SK-N-SH (cell line): ENCODE results near the gene PTGFRN. TPM values are rescaled to one million over a fixed set of nuclear protein-coding genes. Genes with fewer than 3 reads are reported as not detected.
"Not testable (repeated sequence)": the region's sequence is repeated elsewhere in the genome, so short reads cannot be mapped to it uniquely, and the experiment has no call there.

Source experiments
- CTCF ChIA-PET: fragments of 300-600, 350-600 bp; formaldehyde crosslinking; extraction: SDS; loops from one replicate; lab custom pipeline; 2021; lab: Yijun Ruan, JAX
- POLR2A ChIA-PET: fragments of 350-600 bp; sonication (Branson Sonifier 250); formaldehyde crosslinking; extraction: SDS; loops from one replicate; lab custom pipeline; 2020; ENCODE audit warnings: antibody characterized with exemption, inconsistent platforms; lab: Yijun Ruan, JAX
- DNase-seq: peaks from one replicate; pipeline ENCODE4 v3.0.0; 2012
- H2AFZ ChIP-seq: fragments of 200-600 bp; sonication (generic); 2 replicates; pipeline ENCODE4 v1.8.1; 2016; ENCODE audit warnings: antibody characterized with exemption, mild to moderate bottlenecking, low read depth
- H3F3A ChIP-seq: fragments of 200-600 bp; sonication (generic); replicated peaks from 2 replicates; pipeline ENCODE3; 2016; ENCODE audit warnings: antibody characterized with exemption, mild to moderate bottlenecking; ENCODE audit not compliant: insufficient read depth
- H3K27ac ChIP-seq, 2 experiments: fragments of 200-500 bp in 1 of 2; fragments of 200-600 bp in 1 of 2; sonication (Bioruptor generic) in 1 of 2; sonication (generic), shearing (Covaris generic) in 1 of 2; 2 replicates each; pipeline versions ENCODE4 v1.5.1 to v1.6.1; 2014 to 2016; ENCODE audit warnings: low read depth in 2 of 2, inconsistent platforms in 1 of 2, low read length in 1 of 2, mild to moderate bottlenecking in 1 of 2, mixed read lengths in 1 of 2
- H3K27me3 ChIP-seq: fragments of 200-600 bp; sonication (generic), shearing (Covaris generic); 2 replicates; pipeline ENCODE4 v1.6.1; 2016; ENCODE audit warnings: mixed run types; ENCODE audit not compliant: insufficient read depth
- H3K36me3 ChIP-seq, 2 experiments: fragments of 200-500 bp in 1 of 2; fragments of 200-600 bp in 1 of 2; sonication (Bioruptor generic) in 1 of 2; sonication (generic) in 1 of 2; replicated peaks in 1 of 2; 2 replicates each; pipeline versions ENCODE3 to v1.5.1; 2014 to 2016; ENCODE audit warnings: low read length in 1 of 2, mild to moderate bottlenecking in 1 of 2; ENCODE audit not compliant: insufficient read depth in 2 of 2, control insufficient read depth in 1 of 2
- H3K4me1 ChIP-seq, 2 experiments: fragments of 200-500 bp in 1 of 2; fragments of 200-600 bp in 1 of 2; sonication (Bioruptor generic) in 1 of 2; sonication (generic), shearing (Covaris generic) in 1 of 2; 2 replicates each; pipeline versions ENCODE4 v1.5.1 to v1.6.1; 2014 to 2016; ENCODE audit warnings: low read depth in 1 of 2, low read length in 1 of 2, mixed run types in 1 of 2; ENCODE audit not compliant: insufficient read depth in 2 of 2, control insufficient read depth in 1 of 2
- H3K4me2 ChIP-seq: fragments of 200-600 bp; sonication (generic), shearing (Covaris generic); 2 replicates; pipeline ENCODE4 v1.6.1; 2017; ENCODE audit warnings: mixed run types
- H3K4me3 ChIP-seq, 2 experiments: fragments of 200-500 bp in 1 of 2; fragments of 200-600 bp in 1 of 2; sonication (Bioruptor generic) in 1 of 2; sonication (generic), shearing (Covaris generic) in 1 of 2; 2 replicates each; pipeline versions ENCODE4 v1.5.1 to v1.8.1; 2014 to 2016; ENCODE audit warnings: low read depth in 2 of 2, inconsistent platforms in 1 of 2, low read length in 1 of 2, mild to moderate bottlenecking in 1 of 2, mixed read lengths in 1 of 2, moderate library complexity in 1 of 2
- H3K79me2 ChIP-seq: fragments of 200-600 bp; sonication (generic); 2 replicates; pipeline ENCODE4 v1.8.1; 2017; ENCODE audit warnings: mild to moderate bottlenecking; ENCODE audit not compliant: insufficient read depth
- H3K9ac ChIP-seq: fragments of 200-600 bp; sonication (generic); 2 replicates; pipeline ENCODE4 v1.6.1; 2017; ENCODE audit warnings: mixed run types
- H3K9me2 ChIP-seq: fragments of 200-600 bp; sonication (generic); 2 replicates; pipeline ENCODE4 v1.6.1; 2017; ENCODE audit warnings: mixed run types
- H3K9me3 ChIP-seq: fragments of 200-600 bp; sonication (generic); 2 replicates; pipeline ENCODE4 v1.6.1; 2017; ENCODE audit warnings: mixed run types, mild to moderate bottlenecking, moderate library complexity
- H4K20me1 ChIP-seq: fragments of 200-600 bp; sonication (generic); 2 replicates; pipeline ENCODE4 v1.6.1; 2017; ENCODE audit warnings: mild to moderate bottlenecking, mixed run types; ENCODE audit not compliant: insufficient read depth
- ELF1 ChIP-seq: IDR thresholded peaks from 2 replicates; pipeline ENCODE4 v1.4.0; 2012
- GATA2 ChIP-seq: sonication (generic); formaldehyde crosslinking; IDR thresholded peaks from 2 replicates; pipeline ENCODE4 v1.5.0; 2020; ENCODE audit warnings: mild to moderate bottlenecking, missing genetic modification reagents
- JUND ChIP-seq: IDR thresholded peaks from 2 replicates; pipeline ENCODE4 v1.4.0; 2012
- NRF1 ChIP-seq: IDR thresholded peaks from 2 replicates; pipeline ENCODE4 v1.6.1; 2012; ENCODE audit warnings: low read depth, mild to moderate bottlenecking, low read length
- SIN3A ChIP-seq: IDR thresholded peaks from 2 replicates; pipeline ENCODE4 v1.6.1; 2012; ENCODE audit warnings: low read depth, mild to moderate bottlenecking, low read length, moderate library complexity, borderline replicate concordance
- TCF12 ChIP-seq: IDR thresholded peaks from 2 replicates; pipeline ENCODE4 v1.4.0; 2012
- WGBS: methylation state at CpG from one replicate; pipeline ENCODE4 v1.1.6; 2017; ENCODE audit warnings: low lambda C conversion rate; 5-methylcytosine and 5-hydroxymethylcytosine counted together
- polyA plus RNA-seq, 3 experiments: library from polyadenylated mRNA; depleted of rRNA; stranded (reverse); fragments of >200 nt; gene quantifications; 2 replicates each; pipeline ENCODE4 v1.2.3, GENCODE V29; 2012
- TF ChIP-seq, protein P1 (sequence below): IDR thresholded peaks from 2 replicates; pipeline ENCODE4 v1.4.0; 2012; ENCODE audit warnings: low read depth
- TF ChIP-seq, protein P2 (sequence below): IDR thresholded peaks from 2 replicates; pipeline ENCODE4 v1.6.1; 2012; ENCODE audit warnings: mild to moderate bottlenecking, low read depth, low read length, moderate library complexity
- TF ChIP-seq, protein P3 (sequence below): fragments of 200-600 bp; sonication (generic); IDR thresholded peaks from 2 replicates; pipeline ENCODE4 v1.6.1; 2017; ENCODE audit warnings: antibody characterized with exemption, mild to moderate bottlenecking, moderate library complexity
- TF ChIP-seq, protein P4 (sequence below): fragments of 150-350 bp; IDR thresholded peaks from 2 replicates; pipeline ENCODE4 v1.6.1; 2016; ENCODE audit warnings: mild to moderate bottlenecking, low read depth, low read length
- TF ChIP-seq, protein P5 (sequence below): IDR thresholded peaks from 2 replicates; pipeline ENCODE4 v1.4.0; 2012; ENCODE audit warnings: low read depth, borderline replicate concordance

The PTGFRN gene
- polyA plus RNA-seq (2012; rRNA removed), result 20.7 and 22.4 TPM in 2 replicates
- 23.2 and 25.5 TPM in 2 replicates for polyA plus RNA-seq (2012; cell fraction: cytosol; rRNA removed)
- 10.0 and 12.4 TPM in 2 replicates for polyA plus RNA-seq (2012; cell fraction: nucleus; rRNA removed)

DNA sequence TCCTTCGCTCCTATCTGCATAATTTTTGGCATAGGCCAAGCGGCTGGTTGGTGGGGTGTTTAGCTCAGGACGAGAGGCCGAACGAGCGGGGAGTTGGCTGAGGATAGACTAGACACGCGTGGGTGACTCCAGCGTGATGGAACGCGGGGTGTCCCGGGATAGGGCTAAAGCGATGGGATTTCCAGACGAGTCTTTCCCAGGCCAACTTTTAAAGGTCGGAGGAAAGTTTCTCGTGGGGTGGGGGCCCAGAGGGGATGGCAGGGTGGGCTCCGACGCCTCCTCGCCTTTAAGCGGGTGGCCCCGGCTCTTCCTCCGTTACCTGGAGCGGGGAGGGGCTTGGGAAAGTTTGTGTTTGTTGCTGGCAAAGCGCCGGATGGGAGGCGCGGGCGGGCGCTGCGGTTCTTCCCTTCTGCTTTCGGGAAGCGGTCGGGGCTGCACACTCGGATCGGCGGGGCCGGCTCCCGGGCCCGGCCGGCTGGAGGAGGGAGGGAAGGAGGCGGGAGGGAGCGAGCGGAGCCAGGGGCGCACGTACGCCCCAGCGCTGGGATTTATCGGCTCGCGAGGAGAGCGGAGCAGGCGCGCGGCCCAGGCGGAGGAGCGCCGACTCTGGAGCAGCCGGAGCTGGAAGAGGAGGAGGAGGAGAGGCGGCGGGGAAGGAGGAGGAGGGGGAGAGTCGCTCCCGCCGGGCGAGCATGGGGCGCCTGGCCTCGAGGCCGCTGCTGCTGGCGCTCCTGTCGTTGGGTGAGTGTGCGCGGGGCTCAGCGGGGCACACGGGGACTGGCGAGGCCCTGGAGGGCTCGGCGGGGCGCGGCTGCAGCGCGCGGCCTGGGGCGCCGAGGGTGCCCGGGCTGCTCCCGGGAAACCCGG is at the start of gene PTGFRN:
PTGFRN (plus strand) TSS at position 405 of the 867 bp plus-strand sequence; CDS start at position 693, 288 bp downstream.
- TF ChIP-seq, protein P1, sequence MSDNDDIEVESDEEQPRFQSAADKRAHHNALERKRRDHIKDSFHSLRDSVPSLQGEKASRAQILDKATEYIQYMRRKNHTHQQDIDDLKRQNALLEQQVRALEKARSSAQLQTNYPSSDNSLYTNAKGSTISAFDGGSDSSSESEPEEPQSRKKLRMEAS, result no peak
- 0 out of 2 replicates have a peak, but pooled peaks have one; percentile 2 for TF ChIP-seq NRF1
- TF ChIP-seq, all 33 proteins: peak for 1
- Histone ChIP-seq H3K27me3 (no peaks in the 10 kb centered on the region), H2AFZ (peak within 1 kb of the TSS; percentile 92), H3K4me3 (peak within 1 kb of the TSS; percentile 68), H3K9me3 (no peaks in the 10 kb centered on the region), H3K79me2 (no peaks in the 10 kb centered on the region), H3K36me3 (no peaks in the 10 kb centered on the region), H4K20me1 (no peaks in the 10 kb centered on the region), H3K9me2 (no peaks in the 10 kb centered on the region), H3K4me1 (peaks cover 0 to 28% of the 10 kb centered on the region in 2 experiments; a peak in 2 of 4 replicates), H3K27ac (peak within 1 kb of the TSS in 1 of 2 experiments; percentile 75; a peak in 2 of 4 replicates), H3F3A (no peaks in the 10 kb centered on the region), H3K4me2 (peak within 1 kb of the TSS; percentile 86), H3K9ac (peak within 1 kb of the TSS; percentile 65)
- WGBS, result 12% methylated on average over 26 of the region's 86 CpGs
- peak; percentile 89 for DNase-seq
- ChIA-PET CTCF (interaction anchor here (1.0 to 1.6 kb wide), 3 partner anchors 54 to 172 kb away, joined by 3 to 5 read pairs (median 4); no protein-coding TSS in a partner anchor), POLR2A (no interaction called here)

DNA sequence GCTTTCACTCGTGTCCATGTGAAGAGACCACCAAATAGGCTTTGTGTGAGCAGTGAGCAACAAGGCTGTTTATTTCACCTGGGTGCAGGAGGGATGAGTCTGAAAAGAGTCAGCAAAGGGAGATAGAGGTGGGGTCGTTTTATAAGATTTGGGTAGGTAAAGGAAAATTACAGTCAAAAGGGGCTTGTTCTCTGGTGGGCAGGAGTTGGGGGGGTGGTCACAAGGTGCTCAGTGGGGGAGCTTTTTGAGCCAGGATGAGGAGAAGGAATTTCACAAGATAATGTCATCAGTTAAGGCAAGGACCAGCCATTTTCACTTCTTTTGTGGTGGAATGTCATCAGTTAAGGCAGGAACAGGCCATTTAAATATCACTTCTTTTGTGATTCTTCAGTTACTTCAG is 49.5 kb upstream of the PTGFRN start:
- H4K20me1 ChIP-seq, DNase-seq, H3K9me2 ChIP-seq, H3K27me3 ChIP-seq, H3F3A ChIP-seq, H3K36me3 ChIP-seq, H3K9ac ChIP-seq, H3K27ac ChIP-seq, H3K4me2 ChIP-seq, H3K79me2 ChIP-seq, H3K9me3 ChIP-seq, H3K4me3 ChIP-seq, H2AFZ ChIP-seq: not testable (repeated sequence)
- peaks cover 12 to 15% of the 10 kb centered on the region in 2 experiments; a peak in 3 of 4 replicates for H3K4me1 ChIP-seq
- WGBS, result 32% methylated on average over 2 of the region's 2 CpGs
- ChIA-PET POLR2A (interaction anchor here (0.6 kb wide), 1 partner anchor 152 kb away, joined by 3 read pairs; no protein-coding TSS in a partner anchor), CTCF (interaction anchor here (1.1 kb wide), 1 partner anchor 895 kb away, joined by 4 read pairs; no protein-coding TSS in a partner anchor)

DNA sequence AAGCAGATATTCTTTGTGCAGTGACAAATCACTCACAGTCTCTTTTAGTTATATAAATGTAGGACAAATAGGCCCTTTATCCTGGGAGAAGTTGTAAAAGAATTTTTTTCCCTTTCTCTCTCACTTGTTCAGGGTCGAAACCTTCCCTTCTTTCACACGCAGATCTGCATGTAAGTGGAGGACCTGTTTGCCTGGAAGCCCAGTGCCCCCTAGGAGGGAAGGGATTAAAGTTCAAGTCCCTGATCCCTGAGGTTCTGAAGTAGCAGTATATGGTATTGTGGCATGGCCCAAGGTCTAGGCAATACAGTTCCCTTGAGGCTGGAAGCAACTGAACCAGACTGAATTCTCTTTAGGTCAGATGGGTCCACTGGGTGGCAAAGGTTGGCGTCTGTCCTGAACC is 48.6 kb upstream of the PTGFRN start:
- Histone ChIP-seq H3K4me1 (peaks cover 2 to 7% of the 10 kb centered on the region in 2 experiments; a peak in 3 of 4 replicates), H3K27ac (no peak overlapping the region), H3K9ac (no peak overlapping the region), H2AFZ (no peak overlapping the region), H3K27me3 (no peaks in the 10 kb centered on the region), H3K9me2 (no peaks in the 10 kb centered on the region), H3K4me3 (no peak overlapping the region), H3K36me3 (no peaks in the 10 kb centered on the region), H3K79me2 (no peaks in the 10 kb centered on the region), H4K20me1 (no peaks in the 10 kb centered on the region), H3F3A (no peaks in the 10 kb centered on the region), H3K4me2 (no peak overlapping the region), H3K9me3 (no peaks in the 10 kb centered on the region)
- ChIA-PET CTCF (interaction anchor here (0.6 kb wide), 1 partner anchor 210 kb away, joined by 3 read pairs; no protein-coding TSS in a partner anchor), POLR2A (no interaction called here)
- DNase-seq, result no peak
- WGBS, result 80% methylated on average over 3 of the region's 3 CpGs
- TF ChIP-seq, protein P2, sequence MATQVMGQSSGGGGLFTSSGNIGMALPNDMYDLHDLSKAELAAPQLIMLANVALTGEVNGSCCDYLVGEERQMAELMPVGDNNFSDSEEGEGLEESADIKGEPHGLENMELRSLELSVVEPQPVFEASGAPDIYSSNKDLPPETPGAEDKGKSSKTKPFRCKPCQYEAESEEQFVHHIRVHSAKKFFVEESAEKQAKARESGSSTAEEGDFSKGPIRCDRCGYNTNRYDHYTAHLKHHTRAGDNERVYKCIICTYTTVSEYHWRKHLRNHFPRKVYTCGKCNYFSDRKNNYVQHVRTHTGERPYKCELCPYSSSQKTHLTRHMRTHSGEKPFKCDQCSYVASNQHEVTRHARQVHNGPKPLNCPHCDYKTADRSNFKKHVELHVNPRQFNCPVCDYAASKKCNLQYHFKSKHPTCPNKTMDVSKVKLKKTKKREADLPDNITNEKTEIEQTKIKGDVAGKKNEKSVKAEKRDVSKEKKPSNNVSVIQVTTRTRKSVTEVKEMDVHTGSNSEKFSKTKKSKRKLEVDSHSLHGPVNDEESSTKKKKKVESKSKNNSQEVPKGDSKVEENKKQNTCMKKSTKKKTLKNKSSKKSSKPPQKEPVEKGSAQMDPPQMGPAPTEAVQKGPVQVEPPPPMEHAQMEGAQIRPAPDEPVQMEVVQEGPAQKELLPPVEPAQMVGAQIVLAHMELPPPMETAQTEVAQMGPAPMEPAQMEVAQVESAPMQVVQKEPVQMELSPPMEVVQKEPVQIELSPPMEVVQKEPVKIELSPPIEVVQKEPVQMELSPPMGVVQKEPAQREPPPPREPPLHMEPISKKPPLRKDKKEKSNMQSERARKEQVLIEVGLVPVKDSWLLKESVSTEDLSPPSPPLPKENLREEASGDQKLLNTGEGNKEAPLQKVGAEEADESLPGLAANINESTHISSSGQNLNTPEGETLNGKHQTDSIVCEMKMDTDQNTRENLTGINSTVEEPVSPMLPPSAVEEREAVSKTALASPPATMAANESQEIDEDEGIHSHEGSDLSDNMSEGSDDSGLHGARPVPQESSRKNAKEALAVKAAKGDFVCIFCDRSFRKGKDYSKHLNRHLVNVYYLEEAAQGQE, result no peak
- TF ChIP-seq SIN3A (no peak), GATA2 (CRISPR knock-in tag) (no peak), TCF12 (no peak), JUND (no peak), ELF1 (no peak)
- TF ChIP-seq, protein P3, sequence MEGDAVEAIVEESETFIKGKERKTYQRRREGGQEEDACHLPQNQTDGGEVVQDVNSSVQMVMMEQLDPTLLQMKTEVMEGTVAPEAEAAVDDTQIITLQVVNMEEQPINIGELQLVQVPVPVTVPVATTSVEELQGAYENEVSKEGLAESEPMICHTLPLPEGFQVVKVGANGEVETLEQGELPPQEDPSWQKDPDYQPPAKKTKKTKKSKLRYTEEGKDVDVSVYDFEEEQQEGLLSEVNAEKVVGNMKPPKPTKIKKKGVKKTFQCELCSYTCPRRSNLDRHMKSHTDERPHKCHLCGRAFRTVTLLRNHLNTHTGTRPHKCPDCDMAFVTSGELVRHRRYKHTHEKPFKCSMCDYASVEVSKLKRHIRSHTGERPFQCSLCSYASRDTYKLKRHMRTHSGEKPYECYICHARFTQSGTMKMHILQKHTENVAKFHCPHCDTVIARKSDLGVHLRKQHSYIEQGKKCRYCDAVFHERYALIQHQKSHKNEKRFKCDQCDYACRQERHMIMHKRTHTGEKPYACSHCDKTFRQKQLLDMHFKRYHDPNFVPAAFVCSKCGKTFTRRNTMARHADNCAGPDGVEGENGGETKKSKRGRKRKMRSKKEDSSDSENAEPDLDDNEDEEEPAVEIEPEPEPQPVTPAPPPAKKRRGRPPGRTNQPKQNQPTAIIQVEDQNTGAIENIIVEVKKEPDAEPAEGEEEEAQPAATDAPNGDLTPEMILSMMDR, result no peak
- TF ChIP-seq, protein P4, sequence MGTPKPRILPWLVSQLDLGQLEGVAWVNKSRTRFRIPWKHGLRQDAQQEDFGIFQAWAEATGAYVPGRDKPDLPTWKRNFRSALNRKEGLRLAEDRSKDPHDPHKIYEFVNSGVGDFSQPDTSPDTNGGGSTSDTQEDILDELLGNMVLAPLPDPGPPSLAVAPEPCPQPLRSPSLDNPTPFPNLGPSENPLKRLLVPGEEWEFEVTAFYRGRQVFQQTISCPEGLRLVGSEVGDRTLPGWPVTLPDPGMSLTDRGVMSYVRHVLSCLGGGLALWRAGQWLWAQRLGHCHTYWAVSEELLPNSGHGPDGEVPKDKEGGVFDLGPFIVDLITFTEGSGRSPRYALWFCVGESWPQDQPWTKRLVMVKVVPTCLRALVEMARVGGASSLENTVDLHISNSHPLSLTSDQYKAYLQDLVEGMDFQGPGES, result no peak
- TF ChIP-seq, protein P5, sequence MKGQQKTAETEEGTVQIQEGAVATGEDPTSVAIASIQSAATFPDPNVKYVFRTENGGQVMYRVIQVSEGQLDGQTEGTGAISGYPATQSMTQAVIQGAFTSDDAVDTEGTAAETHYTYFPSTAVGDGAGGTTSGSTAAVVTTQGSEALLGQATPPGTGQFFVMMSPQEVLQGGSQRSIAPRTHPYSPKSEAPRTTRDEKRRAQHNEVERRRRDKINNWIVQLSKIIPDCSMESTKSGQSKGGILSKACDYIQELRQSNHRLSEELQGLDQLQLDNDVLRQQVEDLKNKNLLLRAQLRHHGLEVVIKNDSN, result no peak
